CD4-positive, alpha-beta T cell treated with Interleukin-15 for 1 hour (primary cell): ENCODE measurements around the gene FMO5.
"Not testable (repeated sequence)": the region's sequence is repeated elsewhere in the genome, so short reads cannot be mapped to it uniquely, and the experiment has no call there.

ENCODE experiments used
- DNase-seq: peaks from one replicate; pipeline ENCODE4 v3.0.0-alpha.2; 2020

FMO5 gene

GRCh38 chr1:147225193-147225730, at the start of gene FMO5:
FMO5 (minus strand) TSS chr1:147225339; CDS start chr1:147225029, 310 bp downstream.
- peak; percentile 46 for DNase-seq

- no peak for DNase-seq
Observed at GRCh38 chr1:147273409-147274336, 48.5 kb upstream of the FMO5 start.

- no peak for DNase-seq
Observed at GRCh38 chr1:147272042-147272441, 46.9 kb upstream of the FMO5 start.

- DNase-seq = no peak
Observed at GRCh38 chr1:147270721-147271120, 45.6 kb upstream of the FMO5 start.

GRCh38 chr1:147267711-147268110, 42.6 kb upstream of the FMO5 start:
- DNase-seq = no peak

GRCh38 chr1:147266381-147266780, 41.2 kb upstream of the FMO5 start:
- DNase-seq = no peak

- no peak for DNase-seq
Observed at GRCh38 chr1:147264158-147264768, 39.1 kb upstream of the FMO5 start.

- DNase-seq = no peak
Observed at GRCh38 chr1:147260956-147261355, 35.8 kb upstream of the FMO5 start.

- no peak for DNase-seq
Observed at GRCh38 chr1:147252540-147252939, 27.4 kb upstream of the FMO5 start.

GRCh38 chr1:147247656-147248238, 22.6 kb upstream of the FMO5 start:
- no peak for DNase-seq

- DNase-seq = no peak
Observed at GRCh38 chr1:147246910-147247655, 21.9 kb upstream of the FMO5 start.

- no peak for DNase-seq
Observed at GRCh38 chr1:147246044-147246690, 21.0 kb upstream of the FMO5 start.

GRCh38 chr1:147245586-147246021, 20.5 kb upstream of the FMO5 start:
- no peak for DNase-seq

GRCh38 chr1:147245129-147245528, 20.0 kb upstream of the FMO5 start:
- DNase-seq = no peak

GRCh38 chr1:147243841-147244240, 18.7 kb upstream of the FMO5 start:
- DNase-seq = no peak

GRCh38 chr1:147243228-147243685, 18.1 kb upstream of the FMO5 start:
- DNase-seq = no peak

GRCh38 chr1:147242449-147243227, 17.5 kb upstream of the FMO5 start, which contains the start of gene CHD1L:
CHD1L (plus strand) TSS chr1:147242684; CDS start chr1:147242704, 20 bp downstream.
- peak; percentile 93 for DNase-seq

GRCh38 chr1:147241934-147242448, 16.9 kb upstream of the FMO5 start:
- no peak for DNase-seq

GRCh38 chr1:147240131-147240721, 15.1 kb upstream of the FMO5 start:
- not testable (repeated sequence) for DNase-seq
